ENCODE results near the gene TMCC2.

DNA sequence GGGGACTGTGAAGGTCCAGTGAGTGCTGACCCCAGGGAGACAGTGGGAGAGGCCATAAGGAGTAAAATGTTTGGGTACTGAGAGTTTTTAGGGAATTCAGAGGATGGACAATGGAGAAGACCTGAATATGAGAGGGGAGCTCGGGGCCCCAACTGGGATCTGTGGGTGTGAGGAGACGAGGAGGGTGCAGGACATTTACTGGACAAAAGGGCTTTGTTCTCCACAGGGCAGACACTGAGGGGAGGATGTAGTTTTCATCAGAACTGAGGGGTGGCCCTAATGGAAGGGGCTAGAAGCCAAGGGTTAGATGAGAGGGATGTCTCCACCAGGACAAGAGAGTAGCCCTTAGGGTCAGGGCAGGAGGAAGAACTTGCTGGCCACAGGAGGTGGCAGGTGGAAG lies 30.0 kb downstream of the TMCC2 start:
- TF ChIP-seq ZFP3 (CRISPR knock-in tag; IDR thresholded peaks at IDR 0.05) (no peak), BACH2 (CRISPR knock-in tag; IDR thresholded peaks at IDR 0.05; ENCODE audit: borderline replicate concordance) (no peak), ZNF8 (CRISPR knock-in tag; IDR thresholded peaks at IDR 0.05) (no peak), TCF4 (CRISPR knock-in tag; IDR thresholded peaks at IDR 0.05; ENCODE audit: borderline replicate concordance) (no peak), CSDC2 (CRISPR knock-in tag; IDR thresholded peaks at IDR 0.05) (no peak), ARNTL (CRISPR knock-in tag; IDR thresholded peaks at IDR 0.05; ENCODE audit: borderline replicate concordance, low read depth) (no peak), TOX (CRISPR knock-in tag; IDR thresholded peaks at IDR 0.05; ENCODE audit: borderline replicate concordance) (no peak), ZFP30 (CRISPR knock-in tag; IDR thresholded peaks at IDR 0.05) (no peak)
- TF ChIP-seq, protein P1, sequence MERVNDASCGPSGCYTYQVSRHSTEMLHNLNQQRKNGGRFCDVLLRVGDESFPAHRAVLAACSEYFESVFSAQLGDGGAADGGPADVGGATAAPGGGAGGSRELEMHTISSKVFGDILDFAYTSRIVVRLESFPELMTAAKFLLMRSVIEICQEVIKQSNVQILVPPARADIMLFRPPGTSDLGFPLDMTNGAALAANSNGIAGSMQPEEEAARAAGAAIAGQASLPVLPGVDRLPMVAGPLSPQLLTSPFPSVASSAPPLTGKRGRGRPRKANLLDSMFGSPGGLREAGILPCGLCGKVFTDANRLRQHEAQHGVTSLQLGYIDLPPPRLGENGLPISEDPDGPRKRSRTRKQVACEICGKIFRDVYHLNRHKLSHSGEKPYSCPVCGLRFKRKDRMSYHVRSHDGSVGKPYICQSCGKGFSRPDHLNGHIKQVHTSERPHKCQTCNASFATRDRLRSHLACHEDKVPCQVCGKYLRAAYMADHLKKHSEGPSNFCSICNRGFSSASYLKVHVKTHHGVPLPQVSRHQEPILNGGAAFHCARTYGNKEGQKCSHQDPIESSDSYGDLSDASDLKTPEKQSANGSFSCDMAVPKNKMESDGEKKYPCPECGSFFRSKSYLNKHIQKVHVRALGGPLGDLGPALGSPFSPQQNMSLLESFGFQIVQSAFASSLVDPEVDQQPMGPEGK (CRISPR knock-in tag; IDR thresholded peaks at IDR 0.05; ENCODE audit: borderline replicate concordance), result no peak
- TF ChIP-seq, protein P2, sequence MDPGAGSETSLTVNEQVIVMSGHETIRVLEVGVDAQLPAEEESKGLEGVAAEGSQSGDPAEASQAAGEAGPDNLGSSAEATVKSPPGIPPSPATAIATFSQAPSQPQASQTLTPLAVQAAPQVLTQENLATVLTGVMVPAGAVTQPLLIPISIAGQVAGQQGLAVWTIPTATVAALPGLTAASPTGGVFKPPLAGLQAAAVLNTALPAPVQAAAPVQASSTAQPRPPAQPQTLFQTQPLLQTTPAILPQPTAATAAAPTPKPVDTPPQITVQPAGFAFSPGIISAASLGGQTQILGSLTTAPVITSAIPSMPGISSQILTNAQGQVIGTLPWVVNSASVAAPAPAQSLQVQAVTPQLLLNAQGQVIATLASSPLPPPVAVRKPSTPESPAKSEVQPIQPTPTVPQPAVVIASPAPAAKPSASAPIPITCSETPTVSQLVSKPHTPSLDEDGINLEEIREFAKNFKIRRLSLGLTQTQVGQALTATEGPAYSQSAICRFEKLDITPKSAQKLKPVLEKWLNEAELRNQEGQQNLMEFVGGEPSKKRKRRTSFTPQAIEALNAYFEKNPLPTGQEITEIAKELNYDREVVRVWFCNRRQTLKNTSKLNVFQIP (CRISPR knock-in tag; IDR thresholded peaks at IDR 0.05; ENCODE audit: borderline replicate concordance, low read depth), result no peak
